SK-N-SH (cell line): Measurements from ENCODE around the gene SLCO2B1. TPM values are rescaled to one million over a fixed set of nuclear protein-coding genes. Genes with fewer than 3 reads are reported as not detected.

Experiments
- CTCF ChIA-PET: fragments of 300-600, 350-600 bp; formaldehyde crosslinking; extraction: SDS; loops from one replicate; lab custom pipeline; 2021; lab: Yijun Ruan, JAX
- POLR2A ChIA-PET: fragments of 350-600 bp; sonication (Branson Sonifier 250); formaldehyde crosslinking; extraction: SDS; loops from one replicate; lab custom pipeline; 2020; ENCODE audit warnings: antibody characterized with exemption, inconsistent platforms; lab: Yijun Ruan, JAX
- DNase-seq: peaks from one replicate; pipeline ENCODE4 v3.0.0; 2012
- H2AFZ ChIP-seq: fragments of 200-600 bp; sonication (generic); 2 replicates; pipeline ENCODE4 v1.8.1; 2016; ENCODE audit warnings: antibody characterized with exemption, mild to moderate bottlenecking, low read depth
- H3F3A ChIP-seq: fragments of 200-600 bp; sonication (generic); replicated peaks from 2 replicates; pipeline ENCODE3; 2016; ENCODE audit warnings: antibody characterized with exemption, mild to moderate bottlenecking; ENCODE audit not compliant: insufficient read depth
- H3K27ac ChIP-seq, 2 experiments: fragments of 200-500 bp in 1 of 2; fragments of 200-600 bp in 1 of 2; sonication (Bioruptor generic) in 1 of 2; sonication (generic), shearing (Covaris generic) in 1 of 2; 2 replicates each; pipeline versions ENCODE4 v1.5.1 to v1.6.1; 2014 to 2016; ENCODE audit warnings: low read depth in 2 of 2, inconsistent platforms in 1 of 2, low read length in 1 of 2, mild to moderate bottlenecking in 1 of 2, mixed read lengths in 1 of 2
- H3K27me3 ChIP-seq: fragments of 200-600 bp; sonication (generic), shearing (Covaris generic); 2 replicates; pipeline ENCODE4 v1.6.1; 2016; ENCODE audit warnings: mixed run types; ENCODE audit not compliant: insufficient read depth
- H3K36me3 ChIP-seq, 2 experiments: fragments of 200-500 bp in 1 of 2; fragments of 200-600 bp in 1 of 2; sonication (Bioruptor generic) in 1 of 2; sonication (generic) in 1 of 2; replicated peaks in 1 of 2; 2 replicates each; pipeline versions ENCODE3 to v1.5.1; 2014 to 2016; ENCODE audit warnings: low read length in 1 of 2, mild to moderate bottlenecking in 1 of 2; ENCODE audit not compliant: insufficient read depth in 2 of 2, control insufficient read depth in 1 of 2
- H3K4me1 ChIP-seq, 2 experiments: fragments of 200-500 bp in 1 of 2; fragments of 200-600 bp in 1 of 2; sonication (Bioruptor generic) in 1 of 2; sonication (generic), shearing (Covaris generic) in 1 of 2; 2 replicates each; pipeline versions ENCODE4 v1.5.1 to v1.6.1; 2014 to 2016; ENCODE audit warnings: low read depth in 1 of 2, low read length in 1 of 2, mixed run types in 1 of 2; ENCODE audit not compliant: insufficient read depth in 2 of 2, control insufficient read depth in 1 of 2
- H3K4me2 ChIP-seq: fragments of 200-600 bp; sonication (generic), shearing (Covaris generic); 2 replicates; pipeline ENCODE4 v1.6.1; 2017; ENCODE audit warnings: mixed run types
- H3K4me3 ChIP-seq, 2 experiments: fragments of 200-500 bp in 1 of 2; fragments of 200-600 bp in 1 of 2; sonication (Bioruptor generic) in 1 of 2; sonication (generic), shearing (Covaris generic) in 1 of 2; 2 replicates each; pipeline versions ENCODE4 v1.5.1 to v1.8.1; 2014 to 2016; ENCODE audit warnings: low read depth in 2 of 2, inconsistent platforms in 1 of 2, low read length in 1 of 2, mild to moderate bottlenecking in 1 of 2, mixed read lengths in 1 of 2, moderate library complexity in 1 of 2
- H3K79me2 ChIP-seq: fragments of 200-600 bp; sonication (generic); 2 replicates; pipeline ENCODE4 v1.8.1; 2017; ENCODE audit warnings: mild to moderate bottlenecking; ENCODE audit not compliant: insufficient read depth
- H3K9ac ChIP-seq: fragments of 200-600 bp; sonication (generic); 2 replicates; pipeline ENCODE4 v1.6.1; 2017; ENCODE audit warnings: mixed run types
- H3K9me2 ChIP-seq: fragments of 200-600 bp; sonication (generic); 2 replicates; pipeline ENCODE4 v1.6.1; 2017; ENCODE audit warnings: mixed run types
- H3K9me3 ChIP-seq: fragments of 200-600 bp; sonication (generic); 2 replicates; pipeline ENCODE4 v1.6.1; 2017; ENCODE audit warnings: mixed run types, mild to moderate bottlenecking, moderate library complexity
- H4K20me1 ChIP-seq: fragments of 200-600 bp; sonication (generic); 2 replicates; pipeline ENCODE4 v1.6.1; 2017; ENCODE audit warnings: mild to moderate bottlenecking, mixed run types; ENCODE audit not compliant: insufficient read depth
- ELF1 ChIP-seq: IDR thresholded peaks from 2 replicates; pipeline ENCODE4 v1.4.0; 2012
- EZH2phosphoT487 ChIP-seq: fragments of 200-600 bp; sonication (generic); IDR thresholded peaks from 2 replicates; pipeline ENCODE4 v1.6.1; 2017; ENCODE audit warnings: low read depth, mixed run types, mild to moderate bottlenecking, antibody characterized with exemption, moderate library complexity, borderline replicate concordance
- FOXM1 ChIP-seq: IDR thresholded peaks from 2 replicates; pipeline ENCODE4 v1.4.0; 2012; ENCODE audit warnings: low read depth, mild to moderate bottlenecking
- NFIC ChIP-seq: IDR thresholded peaks from 2 replicates; pipeline ENCODE4 v1.4.0; 2012; ENCODE audit warnings: borderline replicate concordance
- NRF1 ChIP-seq: IDR thresholded peaks from 2 replicates; pipeline ENCODE4 v1.6.1; 2012; ENCODE audit warnings: low read depth, mild to moderate bottlenecking, low read length
- RAD21 ChIP-seq: IDR thresholded peaks from 2 replicates; pipeline ENCODE4 v1.6.1; 2012; ENCODE audit warnings: mild to moderate bottlenecking, low read length
- REST ChIP-seq: IDR thresholded peaks from 2 replicates; pipeline ENCODE4 v1.6.1; 2012; ENCODE audit warnings: mild to moderate bottlenecking, low read depth, low read length, moderate library complexity
- RXRA ChIP-seq: IDR thresholded peaks from 2 replicates; pipeline ENCODE4 v1.4.0; 2012; ENCODE audit warnings: low read depth, mild to moderate bottlenecking, borderline replicate concordance
- SIN3A ChIP-seq: IDR thresholded peaks from 2 replicates; pipeline ENCODE4 v1.6.1; 2012; ENCODE audit warnings: low read depth, mild to moderate bottlenecking, low read length, moderate library complexity, borderline replicate concordance
- SMC3 ChIP-seq: IDR thresholded peaks from 2 replicates; pipeline ENCODE4 v1.6.1; 2012; ENCODE audit warnings: low read depth, low read length, improper control_type of control experiment
- TAF1 ChIP-seq: IDR thresholded peaks from 2 replicates; pipeline ENCODE4 v1.6.1; 2012; ENCODE audit warnings: low read depth, mild to moderate bottlenecking, low read length, moderate library complexity, borderline replicate concordance
- TEAD4 ChIP-seq: IDR thresholded peaks from 2 replicates; pipeline ENCODE4 v1.4.0; 2012; ENCODE audit warnings: mild to moderate bottlenecking, borderline replicate concordance; ENCODE audit not compliant: insufficient read depth
- USF1 ChIP-seq: IDR thresholded peaks from 2 replicates; pipeline ENCODE4 v1.4.0; 2012; ENCODE audit warnings: low read depth, borderline replicate concordance
- USF2 ChIP-seq: fragments of 150-350 bp; IDR thresholded peaks from 2 replicates; pipeline ENCODE4 v1.6.1; 2017; ENCODE audit warnings: antibody characterized with exemption, low read length, low read depth, borderline replicate concordance
- YY1 ChIP-seq: IDR thresholded peaks from 2 replicates; pipeline ENCODE4 v1.4.0; 2012; ENCODE audit warnings: low read depth, mild to moderate bottlenecking
- ZBTB33 ChIP-seq: IDR thresholded peaks from 2 replicates; pipeline ENCODE4 v1.4.0; 2012; ENCODE audit warnings: low read depth, borderline replicate concordance
- WGBS: methylation state at CpG from one replicate; pipeline ENCODE4 v1.1.6; 2017; ENCODE audit warnings: low lambda C conversion rate; 5-methylcytosine and 5-hydroxymethylcytosine counted together
- polyA plus RNA-seq, 3 experiments: library from polyadenylated mRNA; depleted of rRNA; stranded (reverse); fragments of >200 nt; gene quantifications; 2 replicates each; pipeline ENCODE4 v1.2.3, GENCODE V29; 2012

SLCO2B1 gene
- polyA plus RNA-seq, 1 of the 3 experiments (the other 2 are of a cell fraction), result 0.18 TPM

GRCh38 chr11:75230621-75231020, 79.7 kb downstream of the SLCO2B1 start:
- no peaks in the 10 kb centered on the region for H3K36me3 ChIP-seq
- ChIA-PET CTCF (interaction anchor here (0.8 to 6.4 kb wide), 7 partner anchors 11 to 89 kb away, joined by 4 to 41 read pairs (median 6); partner anchors contain the start of gene TPBGL), POLR2A (interaction anchor here (1.2 kb wide), 1 partner anchor 36 kb away, joined by 3 read pairs; no protein-coding TSS in a partner anchor)
- H3K27ac ChIP-seq, result no peak overlapping the region
- no peak overlapping the region for H3K9ac ChIP-seq
- no peaks in the 10 kb centered on the region for H3F3A ChIP-seq
- H3K4me2 ChIP-seq, result no peak overlapping the region
- no peak overlapping the region for H2AFZ ChIP-seq
- DNase-seq, result no peak
- no peak overlapping the region for H3K4me3 ChIP-seq
- H3K79me2 ChIP-seq, result no peaks in the 10 kb centered on the region
- WGBS, result 44% methylated on average over 2 of the region's 2 CpGs
- H3K9me2 ChIP-seq, result no peaks in the 10 kb centered on the region
- no peak for TF ChIP-seq USF1
- TF ChIP-seq REST, result no peak
- TF ChIP-seq SIN3A, result no peak
- TF ChIP-seq YY1, result no peak
- TF ChIP-seq EZH2phosphoT487, result no peak
- TF ChIP-seq USF2, result no peak
- TF ChIP-seq FOXM1, result no peak
- no peak for TF ChIP-seq RAD21
- TF ChIP-seq NFIC, result no peak
- TF ChIP-seq TEAD4, result no peak
- no peak for TF ChIP-seq TAF1
- no peak for TF ChIP-seq NRF1
- no peak for TF ChIP-seq ELF1
- no peak for TF ChIP-seq SMC3
- TF ChIP-seq RXRA, result no peak
- TF ChIP-seq ZBTB33, result no peak
- H4K20me1 ChIP-seq, result no peaks in the 10 kb centered on the region
- H3K27me3 ChIP-seq, result no peaks in the 10 kb centered on the region
- peaks cover 0 to 2% of the 10 kb centered on the region in 2 experiments; a peak in 1 of 4 replicates for H3K4me1 ChIP-seq
- H3K9me3 ChIP-seq, result no peaks in the 10 kb centered on the region
